ENCODE data around the gene ELAC2. TPM values are rescaled to one million over a fixed set of nuclear protein-coding genes. Genes with fewer than 3 reads are reported as not detected.

Gene ELAC2, protein sequence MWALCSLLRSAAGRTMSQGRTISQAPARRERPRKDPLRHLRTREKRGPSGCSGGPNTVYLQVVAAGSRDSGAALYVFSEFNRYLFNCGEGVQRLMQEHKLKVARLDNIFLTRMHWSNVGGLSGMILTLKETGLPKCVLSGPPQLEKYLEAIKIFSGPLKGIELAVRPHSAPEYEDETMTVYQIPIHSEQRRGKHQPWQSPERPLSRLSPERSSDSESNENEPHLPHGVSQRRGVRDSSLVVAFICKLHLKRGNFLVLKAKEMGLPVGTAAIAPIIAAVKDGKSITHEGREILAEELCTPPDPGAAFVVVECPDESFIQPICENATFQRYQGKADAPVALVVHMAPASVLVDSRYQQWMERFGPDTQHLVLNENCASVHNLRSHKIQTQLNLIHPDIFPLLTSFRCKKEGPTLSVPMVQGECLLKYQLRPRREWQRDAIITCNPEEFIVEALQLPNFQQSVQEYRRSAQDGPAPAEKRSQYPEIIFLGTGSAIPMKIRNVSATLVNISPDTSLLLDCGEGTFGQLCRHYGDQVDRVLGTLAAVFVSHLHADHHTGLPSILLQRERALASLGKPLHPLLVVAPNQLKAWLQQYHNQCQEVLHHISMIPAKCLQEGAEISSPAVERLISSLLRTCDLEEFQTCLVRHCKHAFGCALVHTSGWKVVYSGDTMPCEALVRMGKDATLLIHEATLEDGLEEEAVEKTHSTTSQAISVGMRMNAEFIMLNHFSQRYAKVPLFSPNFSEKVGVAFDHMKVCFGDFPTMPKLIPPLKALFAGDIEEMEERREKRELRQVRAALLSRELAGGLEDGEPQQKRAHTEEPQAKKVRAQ
- total RNA-seq (62.5 TPM), polyA plus RNA-seq (10 to 100 TPM; 47.3 to 53.3 (median 48.9) TPM)

DNA sequence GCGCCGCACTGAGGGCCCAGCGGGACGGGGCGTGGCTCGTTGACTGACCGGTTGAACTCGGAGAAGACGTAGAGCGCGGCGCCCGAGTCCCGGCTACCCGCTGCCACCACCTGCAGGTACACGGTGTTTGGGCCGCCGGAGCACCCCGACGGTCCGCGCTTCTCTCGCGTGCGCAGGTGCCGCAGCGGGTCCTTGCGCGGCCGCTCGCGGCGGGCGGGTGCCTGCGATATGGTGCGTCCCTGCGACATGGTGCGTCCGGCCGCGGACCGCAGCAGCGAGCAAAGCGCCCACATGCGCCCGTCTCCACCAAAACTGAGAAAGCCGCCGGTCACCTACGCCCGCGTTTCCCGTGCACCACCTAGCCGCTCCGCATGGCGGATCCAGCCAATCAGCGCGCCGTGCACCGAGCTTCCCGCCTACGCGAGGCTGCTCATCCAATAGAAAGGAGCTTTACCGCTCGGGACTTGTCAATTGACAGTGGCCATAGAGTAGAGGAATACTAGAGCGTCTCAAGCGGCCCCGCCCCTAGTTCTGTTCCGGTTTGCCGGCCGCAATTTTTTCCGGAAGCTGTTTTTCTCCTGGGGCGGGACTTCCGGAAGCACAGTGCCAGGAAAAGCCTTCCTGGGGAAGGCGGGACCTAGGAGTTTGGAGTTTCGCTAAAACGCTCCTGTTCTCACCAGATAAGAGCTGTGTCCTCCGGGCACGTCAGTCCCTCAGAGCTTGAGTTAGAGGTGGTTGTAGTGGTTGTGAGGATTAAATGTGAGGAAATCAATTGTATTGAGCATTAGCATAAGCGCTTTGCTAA is at the start of gene ELAC2:
TSS of gene ELAC2 (minus strand) at position 373 of the 805 bp plus-strand sequence. CDS start at position 293, 80 bp downstream.
- ATAC-seq (ENCODE audit: low read depth in 2 of 2), result peak; percentile 100
- no peaks in the 10 kb centered on the region for H3K9me3 Mint-ChIP-seq
- H3K27me3 ChIP-seq (ENCODE audit: control insufficient read depth, insufficient read depth, low read length), result no peaks in the 10 kb centered on the region
- H3K27me3 Mint-ChIP-seq, result no peaks in the 10 kb centered on the region
- H3K4me1 ChIP-seq (ENCODE audit: control insufficient read depth, insufficient read depth, low read length, poor library complexity, severe bottlenecking), result peaks cover 18% of the 10 kb centered on the region
- peak; percentile 94 to 97 (median 97) for DNase-seq
- peak within 1 kb of the TSS; percentile 97 to 99 (median 98) for H3K27ac Mint-ChIP-seq
- peaks cover 30% of the 10 kb centered on the region for H3K36me3 Mint-ChIP-seq
- H3K27ac ChIP-seq (ENCODE audit: insufficient read depth, low read length, poor library complexity, severe bottlenecking), result peak within 1 kb of the TSS; percentile 73
- peak within 1 kb of the TSS; percentile 99 for H3K4me3 ChIP-seq (ENCODE audit: low read depth, low read length)
- peak within 1 kb of the TSS; percentile 94 to 100 (median 99) for H3K4me3 Mint-ChIP-seq
- H3K4me1 Mint-ChIP-seq, result peaks cover 14 to 47% (median 31%) of the 10 kb centered on the region in 4 donors
- H3K9me3 ChIP-seq (ENCODE audit: control insufficient read depth in 2 of 2, low read length in 2 of 2), result no peaks in the 10 kb centered on the region
- H3K36me3 ChIP-seq (ENCODE audit: control insufficient read depth, insufficient read depth, low read length), result peaks cover 27% of the 10 kb centered on the region

DNA sequence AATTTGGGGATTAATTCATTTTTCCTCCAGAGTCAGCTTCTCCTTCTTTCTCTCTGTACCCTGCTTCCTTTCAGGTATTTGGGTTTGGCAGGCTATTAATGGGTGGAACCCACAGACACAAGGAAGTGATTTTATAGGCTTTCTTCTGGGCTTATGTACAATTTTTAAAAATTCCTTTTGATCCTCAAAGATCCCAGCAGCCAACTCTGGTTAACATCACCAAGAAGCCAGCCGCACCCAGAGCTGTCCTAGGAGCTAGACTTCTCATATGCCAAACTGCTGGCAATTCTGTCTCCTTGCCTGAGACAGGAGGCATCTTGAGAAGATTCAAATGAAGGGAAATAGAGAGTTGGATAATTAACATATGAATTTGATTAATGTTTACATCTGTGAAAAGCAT is 47.2 kb upstream of the ELAC2 start:
- no peak for ATAC-seq (ENCODE audit: low read depth in 2 of 2)
- H3K4me1 ChIP-seq (ENCODE audit: control insufficient read depth, insufficient read depth, low read length, poor library complexity, severe bottlenecking), result no peaks in the 10 kb centered on the region
- Mint-ChIP-seq H3K36me3 (no peaks in the 10 kb centered on the region), H3K4me1 (no peaks in the 10 kb centered on the region), H3K27ac (no peak overlapping the region), H3K27me3 (no peaks in the 10 kb centered on the region), H3K9me3 (peaks cover 0 to 4% (median 2%) of the 10 kb centered on the region in 7 donors), H3K4me3 (no peak overlapping the region)
- no peak overlapping the region for H3K4me3 ChIP-seq (ENCODE audit: low read depth, low read length)
- H3K27me3 ChIP-seq (ENCODE audit: control insufficient read depth, insufficient read depth, low read length), result no peaks in the 10 kb centered on the region
- no peak overlapping the region for H3K27ac ChIP-seq (ENCODE audit: insufficient read depth, low read length, poor library complexity, severe bottlenecking)
- H3K9me3 ChIP-seq (ENCODE audit: control insufficient read depth in 2 of 2, low read length in 2 of 2), result no peaks in the 10 kb centered on the region
- DNase-seq, result no peak
- H3K36me3 ChIP-seq (ENCODE audit: control insufficient read depth, insufficient read depth, low read length), result no peaks in the 10 kb centered on the region

DNA sequence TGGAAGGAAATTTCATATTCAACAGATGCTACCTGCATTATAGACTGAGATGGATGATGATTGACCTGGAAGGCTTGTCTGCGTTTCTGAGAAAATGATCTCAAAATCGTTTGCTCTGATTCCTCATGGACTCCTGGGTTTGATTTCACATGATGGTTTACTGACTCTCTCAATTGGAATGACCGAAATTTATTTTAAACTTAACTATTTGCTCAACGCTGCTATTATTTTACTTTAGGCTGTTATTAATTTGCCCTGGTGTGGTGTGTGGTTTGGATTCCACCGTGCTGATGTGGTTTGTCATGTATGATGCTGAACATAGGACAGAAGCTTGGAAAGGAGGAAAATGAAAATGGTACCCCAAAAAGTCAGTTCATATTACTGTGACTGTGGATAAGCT is 37.3 kb upstream of the ELAC2 start:
- H3K27me3 Mint-ChIP-seq, result no peaks in the 10 kb centered on the region

DNA sequence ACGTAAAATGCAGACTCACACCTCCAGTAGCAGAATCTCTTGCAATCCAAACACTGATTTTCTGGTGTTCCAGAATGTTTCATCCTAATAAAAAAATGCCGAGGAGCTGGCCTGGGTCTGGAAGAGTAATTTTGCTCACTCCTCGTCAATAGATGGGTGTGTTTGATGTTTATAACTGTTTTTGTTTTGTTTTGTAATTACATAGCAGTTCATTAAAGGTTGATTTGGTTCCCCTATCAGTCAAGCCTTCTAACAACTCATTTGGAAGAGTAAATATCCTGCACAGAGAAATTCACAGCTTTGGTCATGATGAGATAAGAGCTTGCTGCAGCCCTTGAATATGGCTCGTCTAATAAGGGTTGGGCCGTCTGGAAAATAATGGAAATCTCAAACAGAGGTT is 36.8 kb upstream of the ELAC2 start:
- no peak overlapping the region for H3K4me3 ChIP-seq (ENCODE audit: low read depth, low read length)
- no peak overlapping the region for H3K27ac Mint-ChIP-seq
- H3K27ac ChIP-seq (ENCODE audit: insufficient read depth, low read length, poor library complexity, severe bottlenecking), result no peak overlapping the region
- no peaks in the 10 kb centered on the region for H3K4me1 Mint-ChIP-seq
- no peaks in the 10 kb centered on the region for H3K27me3 ChIP-seq (ENCODE audit: control insufficient read depth, insufficient read depth, low read length)
- ATAC-seq (ENCODE audit: low read depth in 2 of 2), result no peak
- H3K4me3 Mint-ChIP-seq, result no peak overlapping the region
- H3K27me3 Mint-ChIP-seq, result no peaks in the 10 kb centered on the region
- no peaks in the 10 kb centered on the region for H3K36me3 ChIP-seq (ENCODE audit: control insufficient read depth, insufficient read depth, low read length)
- DNase-seq, result no peak
- H3K9me3 Mint-ChIP-seq, result peaks cover 0 to 5% (median 0%) of the 10 kb centered on the region in 7 donors
- H3K36me3 Mint-ChIP-seq, result no peaks in the 10 kb centered on the region
- H3K9me3 ChIP-seq (ENCODE audit: control insufficient read depth in 2 of 2, low read length in 2 of 2), result no peaks in the 10 kb centered on the region
- no peaks in the 10 kb centered on the region for H3K4me1 ChIP-seq (ENCODE audit: control insufficient read depth, insufficient read depth, low read length, poor library complexity, severe bottlenecking)

More for the DNA sequence above, 37.3 kb upstream of the ELAC2 start:
- Histone ChIP-seq H3K27me3 (ENCODE audit: control insufficient read depth, insufficient read depth, low read length) (no peaks in the 10 kb centered on the region), H3K27ac (ENCODE audit: insufficient read depth, low read length, poor library complexity, severe bottlenecking) (no peak overlapping the region), H3K4me3 (ENCODE audit: low read depth, low read length) (no peak overlapping the region), H3K9me3 (ENCODE audit: control insufficient read depth in 2 of 2, low read length in 2 of 2) (no peaks in the 10 kb centered on the region), H3K36me3 (ENCODE audit: control insufficient read depth, insufficient read depth, low read length) (no peaks in the 10 kb centered on the region), H3K4me1 (ENCODE audit: control insufficient read depth, insufficient read depth, low read length, poor library complexity, severe bottlenecking) (no peaks in the 10 kb centered on the region)
- no peak overlapping the region for H3K27ac Mint-ChIP-seq
- ATAC-seq (ENCODE audit: low read depth in 2 of 2) (no peak), DNase-seq (no peak)
- no peaks in the 10 kb centered on the region for H3K4me1 Mint-ChIP-seq
- H3K9me3 Mint-ChIP-seq, result peaks cover 0 to 4% (median 0%) of the 10 kb centered on the region in 7 donors
- H3K4me3 Mint-ChIP-seq, result no peak overlapping the region
- H3K36me3 Mint-ChIP-seq, result no peaks in the 10 kb centered on the region

DNA sequence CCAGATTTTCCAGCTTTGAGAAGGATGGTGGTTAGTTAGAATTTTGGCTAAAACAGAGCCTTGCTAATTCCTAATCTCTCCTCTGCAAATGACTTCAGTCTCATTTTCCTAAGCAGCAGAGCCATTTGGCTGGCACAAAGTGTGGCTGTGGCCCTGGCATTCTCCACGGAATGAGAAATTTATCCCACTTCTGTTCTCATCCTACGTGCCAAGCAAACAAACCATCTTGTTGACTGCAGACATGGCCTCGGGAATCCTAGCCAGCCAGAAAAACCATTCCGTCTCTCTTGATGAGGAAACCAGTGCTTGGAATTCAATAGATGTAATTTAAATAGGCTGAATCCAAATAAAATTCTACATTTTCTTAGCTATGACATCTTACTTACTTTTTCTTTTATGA is 34.1 kb upstream of the ELAC2 start:
- Mint-ChIP-seq H3K9me3 (peaks cover 0 to 4% (median 0%) of the 10 kb centered on the region in 7 donors), H3K27me3 (no peaks in the 10 kb centered on the region), H3K4me3 (no peak overlapping the region), H3K4me1 (no peaks in the 10 kb centered on the region), H3K36me3 (no peaks in the 10 kb centered on the region), H3K27ac (no peak overlapping the region)
- Histone ChIP-seq H3K27ac (ENCODE audit: insufficient read depth, low read length, poor library complexity, severe bottlenecking) (no peak overlapping the region), H3K9me3 (ENCODE audit: control insufficient read depth in 2 of 2, low read length in 2 of 2) (no peaks in the 10 kb centered on the region), H3K4me1 (ENCODE audit: control insufficient read depth, insufficient read depth, low read length, poor library complexity, severe bottlenecking) (no peaks in the 10 kb centered on the region), H3K36me3 (ENCODE audit: control insufficient read depth, insufficient read depth, low read length) (no peaks in the 10 kb centered on the region), H3K27me3 (ENCODE audit: control insufficient read depth, insufficient read depth, low read length) (peaks cover 5% of the 10 kb centered on the region), H3K4me3 (ENCODE audit: low read depth, low read length) (no peak overlapping the region)
- ATAC-seq (ENCODE audit: low read depth in 2 of 2) (no peak), DNase-seq (no peak)

DNA sequence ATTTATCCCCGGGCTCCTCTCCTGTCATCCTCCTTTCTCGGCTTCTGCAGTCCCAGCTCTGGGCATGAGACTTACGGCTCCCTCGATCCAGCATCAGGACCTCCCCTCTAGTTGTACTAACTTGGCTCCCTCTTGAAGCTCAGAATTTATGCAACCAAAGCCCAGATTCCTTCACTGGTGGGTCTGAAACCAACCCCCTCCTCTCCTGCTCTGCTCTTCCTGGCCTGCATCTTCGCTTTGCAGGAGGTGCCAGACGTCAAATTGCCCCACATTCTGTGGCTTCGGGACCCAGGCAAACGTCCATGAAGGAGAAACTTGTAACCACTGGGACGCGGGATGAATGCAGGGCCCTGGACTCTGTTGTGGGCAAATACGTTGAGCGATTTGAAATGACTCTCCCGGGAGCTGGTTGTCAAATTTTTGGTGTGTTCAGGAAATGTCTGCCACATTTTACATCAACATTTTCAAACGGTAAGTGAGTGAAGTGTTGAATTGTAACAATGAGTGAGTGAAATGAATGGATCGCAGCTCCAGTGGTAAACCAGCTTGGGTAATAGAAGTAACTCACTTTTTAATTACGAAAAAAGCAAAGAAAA is 29.3 kb upstream of the ELAC2 start:
- Histone ChIP-seq H3K27ac (ENCODE audit: insufficient read depth, low read length, poor library complexity, severe bottlenecking) (no peak overlapping the region), H3K4me1 (ENCODE audit: control insufficient read depth, insufficient read depth, low read length, poor library complexity, severe bottlenecking) (no peaks in the 10 kb centered on the region), H3K4me3 (ENCODE audit: low read depth, low read length) (no peak overlapping the region), H3K27me3 (ENCODE audit: control insufficient read depth, insufficient read depth, low read length) (peaks cover 5% of the 10 kb centered on the region), H3K36me3 (ENCODE audit: control insufficient read depth, insufficient read depth, low read length) (no peaks in the 10 kb centered on the region), H3K9me3 (ENCODE audit: control insufficient read depth in 2 of 2, low read length in 2 of 2) (no peaks in the 10 kb centered on the region)
- no peak overlapping the region for H3K4me3 Mint-ChIP-seq
- ATAC-seq (ENCODE audit: low read depth in 2 of 2), result no peak
- peaks cover 0 to 7% (median 0%) of the 10 kb centered on the region in 7 donors for H3K9me3 Mint-ChIP-seq
- H3K27ac Mint-ChIP-seq, result no peak overlapping the region
- H3K27me3 Mint-ChIP-seq, result peaks cover 4% of the 10 kb centered on the region
- no peaks in the 10 kb centered on the region for H3K4me1 Mint-ChIP-seq
- DNase-seq, result no peak
- H3K36me3 Mint-ChIP-seq, result no peaks in the 10 kb centered on the region

DNA sequence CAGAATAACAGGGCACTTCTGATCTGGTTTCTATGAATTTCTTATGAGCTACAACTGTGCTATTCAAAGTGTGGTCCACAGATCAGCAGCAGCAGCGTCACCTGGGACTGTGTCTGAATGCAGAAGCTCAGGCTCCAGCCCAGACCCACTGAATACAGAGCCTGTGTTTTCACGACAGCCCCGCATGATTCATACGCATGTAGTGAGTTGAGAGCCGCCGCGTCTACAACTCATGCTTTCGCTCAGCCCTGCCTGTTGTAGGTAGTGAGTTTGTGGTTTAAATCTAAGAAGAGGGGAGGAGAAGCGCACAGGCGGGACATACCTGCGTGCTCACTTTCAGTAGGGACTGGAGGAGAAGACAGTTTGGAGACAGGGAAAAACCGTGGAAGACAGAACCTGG is 28.5 kb upstream of the ELAC2 start:
- no peak overlapping the region for H3K4me3 Mint-ChIP-seq

More for the DNA sequence above, 28.5 kb upstream of the ELAC2 start:
- peaks cover 5% of the 10 kb centered on the region for H3K27me3 ChIP-seq (ENCODE audit: control insufficient read depth, insufficient read depth, low read length)
- Mint-ChIP-seq H3K27me3 (peaks cover 5% of the 10 kb centered on the region), H3K36me3 (no peaks in the 10 kb centered on the region), H3K9me3 (peaks cover 0 to 7% (median 0%) of the 10 kb centered on the region in 7 donors), H3K27ac (peak overlapping the region in 1 of 3 donors; percentile 39), H3K4me1 (no peaks in the 10 kb centered on the region)
- no peaks in the 10 kb centered on the region for H3K4me1 ChIP-seq (ENCODE audit: control insufficient read depth, insufficient read depth, low read length, poor library complexity, severe bottlenecking)
- no peak overlapping the region for H3K27ac ChIP-seq (ENCODE audit: insufficient read depth, low read length, poor library complexity, severe bottlenecking)
- DNase-seq (no peak), ATAC-seq (ENCODE audit: low read depth in 2 of 2) (no peak)
- no peaks in the 10 kb centered on the region for H3K36me3 ChIP-seq (ENCODE audit: control insufficient read depth, insufficient read depth, low read length)
- H3K9me3 ChIP-seq (ENCODE audit: control insufficient read depth in 2 of 2, low read length in 2 of 2), result no peaks in the 10 kb centered on the region
- H3K4me3 ChIP-seq (ENCODE audit: low read depth, low read length), result no peak overlapping the region

Data from CD4-positive, CD25-positive, alpha-beta regulatory T cell (primary cell).